ENCODE measurements around the gene ZRANB3.

ZRANB3 gene

DNA sequence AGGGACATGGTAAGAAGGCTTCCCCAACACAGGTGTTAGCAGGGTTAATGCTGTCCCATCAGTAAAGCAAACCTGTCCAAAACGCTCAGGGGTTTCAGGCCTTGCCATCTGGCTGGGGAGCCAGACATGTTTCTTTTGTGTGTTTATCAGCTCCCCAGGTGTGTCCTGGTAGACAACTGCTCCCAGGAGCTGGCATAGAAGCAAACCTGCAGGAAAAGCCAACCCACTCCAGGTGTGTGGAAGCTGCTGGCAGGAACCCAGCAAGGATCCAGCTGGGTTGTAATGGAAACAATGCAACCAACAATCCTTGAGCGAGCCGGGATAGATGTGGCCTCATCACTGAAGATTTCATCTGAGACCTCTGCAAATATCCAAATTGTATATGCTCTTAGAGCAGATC is 355.8 kb downstream of the ZRANB3 start:
- DNase-seq (ENCODE audit: low read depth in 2 of 2), result no peak

DNA sequence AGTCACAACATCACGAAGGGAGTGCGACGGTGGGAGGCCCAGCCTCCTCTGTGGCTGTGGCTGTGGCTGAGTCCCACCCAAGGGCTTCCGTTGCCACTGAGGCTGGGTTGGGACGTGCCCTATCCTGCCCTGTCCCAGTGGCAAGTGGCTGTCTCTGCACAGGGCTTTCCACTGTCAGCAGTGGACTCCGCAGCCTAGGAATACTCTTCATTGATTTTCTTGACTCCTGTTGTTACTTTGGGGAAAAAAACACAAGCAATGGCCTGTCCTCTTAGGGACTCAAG is 356.3 kb downstream of the ZRANB3 start:
- DNase-seq (ENCODE audit: low read depth in 2 of 2), result no peak

DNA sequence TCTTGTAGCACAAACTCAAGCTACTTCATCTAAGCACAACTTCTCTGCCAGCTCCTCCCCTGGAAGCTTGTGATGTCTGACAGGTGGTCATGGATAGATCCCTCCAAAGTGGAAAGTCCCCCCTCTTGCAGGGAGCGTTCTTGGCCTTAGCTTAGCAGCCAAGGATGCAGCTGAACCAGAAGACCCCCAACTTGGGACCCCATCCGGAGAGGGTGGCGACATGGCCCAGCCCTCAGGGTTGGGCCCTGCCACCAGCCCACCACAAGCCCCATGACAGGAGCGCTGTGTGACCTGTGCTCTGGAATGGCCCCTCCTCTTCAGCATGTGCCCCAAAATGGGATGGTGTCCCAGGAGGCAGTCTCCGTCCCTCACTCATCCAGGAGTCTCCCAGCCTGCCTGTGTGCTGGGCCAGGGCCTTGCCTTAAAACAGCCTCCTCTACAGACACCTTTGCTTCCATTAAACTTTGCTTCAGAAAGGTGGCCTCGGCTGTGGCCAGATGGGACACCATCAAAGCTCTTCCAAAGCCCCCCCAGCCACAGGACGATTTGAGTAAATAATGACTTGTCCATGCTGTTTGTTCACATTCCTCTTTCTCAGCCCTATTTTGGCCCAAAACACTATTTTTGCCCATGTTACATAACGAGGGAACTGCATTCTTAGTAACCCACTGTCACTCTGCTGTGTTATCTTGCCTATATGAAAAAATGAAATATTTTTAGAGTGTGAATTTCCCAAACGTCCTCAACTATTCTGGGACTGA is 356.8 kb downstream of the ZRANB3 start:
- DNase-seq (ENCODE audit: low read depth in 2 of 2), result no peak

DNA sequence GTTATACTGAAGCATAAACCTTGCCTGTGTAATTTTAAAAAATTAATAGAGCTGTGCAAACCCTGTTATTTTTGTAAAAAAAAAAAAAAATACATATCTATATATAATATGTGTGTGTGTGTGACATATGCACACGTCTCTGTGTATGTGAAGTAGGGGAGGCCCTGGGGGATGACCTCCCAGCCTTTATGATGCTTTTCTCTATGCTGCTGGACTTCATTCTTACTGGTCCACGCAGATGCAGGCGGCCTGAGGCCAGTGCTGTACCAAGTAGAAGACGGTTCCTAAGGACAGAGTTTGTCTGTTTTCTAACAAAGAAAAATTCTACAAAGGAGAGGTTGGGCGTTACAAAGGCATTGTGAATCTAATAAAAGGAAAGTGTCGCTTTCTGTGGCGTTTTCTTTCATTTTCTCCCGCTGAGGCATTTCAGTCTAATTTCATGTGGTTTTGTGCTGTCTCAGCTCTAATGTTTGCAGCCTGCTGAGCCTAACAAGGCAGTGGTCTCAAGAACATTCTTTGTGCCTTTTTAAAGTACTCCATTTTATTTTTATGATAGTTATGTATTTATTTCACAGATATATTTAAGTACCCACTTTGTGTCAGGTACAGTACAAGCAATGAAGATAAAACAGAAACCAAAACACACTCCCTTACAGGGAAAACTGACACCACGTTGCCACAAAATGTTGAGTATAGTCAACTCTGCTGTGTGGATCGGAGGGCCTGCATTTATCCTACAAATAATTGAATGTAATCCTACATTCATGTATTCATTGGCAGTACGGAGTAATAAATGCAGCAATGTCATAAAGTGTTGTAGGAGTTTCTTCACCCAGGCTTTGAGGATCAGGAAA is 360.9 kb downstream of the ZRANB3 start:
- no peak for DNase-seq (ENCODE audit: low read depth in 2 of 2)

DNA sequence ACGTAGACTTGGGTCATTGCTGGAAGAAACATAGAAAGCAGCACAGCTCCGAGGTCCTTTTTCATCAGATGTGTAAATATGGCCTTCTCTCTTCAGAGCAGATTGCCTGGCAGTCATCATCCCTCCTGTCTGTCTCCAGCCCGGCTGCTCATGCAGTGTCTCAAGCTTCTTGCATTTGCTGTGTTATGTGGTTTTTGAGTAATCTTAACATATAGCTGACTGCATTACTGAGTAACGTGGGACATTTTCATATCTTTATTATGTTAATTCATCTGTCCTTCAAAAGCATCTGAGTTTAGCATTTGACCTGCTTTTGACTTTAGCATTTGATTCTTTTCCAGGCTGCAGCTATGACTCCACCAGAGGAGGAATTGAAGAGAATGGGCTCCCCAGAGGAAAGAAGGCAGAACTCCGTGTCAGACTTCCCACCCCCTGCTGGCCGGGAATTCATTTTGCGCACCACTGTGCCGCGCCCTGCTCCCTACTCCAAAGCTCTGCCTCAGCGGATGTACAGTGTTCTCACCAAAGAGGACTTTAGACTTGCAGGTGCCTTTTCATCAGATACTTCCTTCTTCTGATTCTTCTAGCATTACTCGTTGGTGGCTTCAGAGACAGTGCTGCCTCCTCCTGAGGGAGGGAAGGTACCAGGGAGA is 362.7 kb downstream of the ZRANB3 start:
- DNase-seq (ENCODE audit: low read depth in 2 of 2), result no peak

DNA sequence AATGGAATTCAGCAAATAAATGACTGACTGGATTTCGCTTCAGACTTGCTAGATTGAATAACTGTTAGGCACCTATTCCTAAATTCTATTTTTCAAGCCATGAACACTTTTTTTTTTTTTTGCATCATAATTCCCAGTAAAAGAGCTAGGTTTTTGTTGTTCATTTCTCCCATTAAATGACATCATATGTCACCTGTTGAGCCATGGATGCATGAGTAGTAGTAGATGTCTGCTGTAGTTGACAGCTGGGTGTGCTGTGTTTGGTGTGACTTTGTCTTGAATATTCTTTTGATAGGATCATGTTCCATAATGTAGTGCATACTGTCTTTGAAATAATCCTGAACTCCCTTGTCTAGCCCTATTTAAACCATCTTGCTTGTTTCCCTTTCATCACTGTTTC is 363.7 kb downstream of the ZRANB3 start:
- DNase-seq (ENCODE audit: low read depth in 2 of 2), result no peak

DNA sequence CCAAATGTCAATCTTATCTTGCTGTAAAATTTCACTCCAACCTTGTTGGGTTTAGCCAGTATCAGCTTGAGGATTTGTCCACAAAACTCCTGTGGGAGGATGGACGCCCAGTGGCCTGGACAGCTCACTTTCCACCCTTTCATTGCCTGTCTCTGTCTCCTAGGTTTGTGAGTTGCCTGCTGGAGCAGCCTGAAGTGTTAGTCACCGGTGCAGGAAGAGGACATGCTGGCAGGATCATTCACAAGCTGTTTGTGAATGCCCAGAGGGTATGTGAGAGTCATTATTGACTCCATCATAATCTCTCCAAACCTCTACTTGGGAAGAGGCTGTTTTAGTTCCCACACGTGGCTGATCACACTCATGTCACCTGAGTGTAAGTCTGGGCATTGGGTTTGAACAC is 366.6 kb downstream of the ZRANB3 start:
- DNase-seq (ENCODE audit: low read depth in 2 of 2), result no peak

DNA sequence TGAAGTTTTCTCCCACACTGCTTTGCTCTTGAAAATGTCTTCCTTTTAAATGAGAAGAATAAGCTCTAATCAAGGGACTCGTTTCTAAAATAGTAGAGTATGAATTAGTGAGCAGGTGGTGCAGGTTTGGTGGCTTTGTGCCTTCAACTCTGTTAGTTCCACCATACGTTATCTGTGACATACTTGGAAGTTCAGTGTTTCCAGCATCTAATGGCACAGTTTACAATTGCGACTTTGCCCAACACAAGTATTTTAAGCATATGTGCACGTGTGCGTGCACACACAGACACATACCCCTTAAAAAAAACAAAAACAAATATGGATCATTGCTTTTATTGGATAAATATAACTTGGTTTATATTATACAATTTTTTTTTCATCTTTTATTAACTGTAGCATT is 367.1 kb downstream of the ZRANB3 start:
- no peak for DNase-seq (ENCODE audit: low read depth in 2 of 2)

DNA sequence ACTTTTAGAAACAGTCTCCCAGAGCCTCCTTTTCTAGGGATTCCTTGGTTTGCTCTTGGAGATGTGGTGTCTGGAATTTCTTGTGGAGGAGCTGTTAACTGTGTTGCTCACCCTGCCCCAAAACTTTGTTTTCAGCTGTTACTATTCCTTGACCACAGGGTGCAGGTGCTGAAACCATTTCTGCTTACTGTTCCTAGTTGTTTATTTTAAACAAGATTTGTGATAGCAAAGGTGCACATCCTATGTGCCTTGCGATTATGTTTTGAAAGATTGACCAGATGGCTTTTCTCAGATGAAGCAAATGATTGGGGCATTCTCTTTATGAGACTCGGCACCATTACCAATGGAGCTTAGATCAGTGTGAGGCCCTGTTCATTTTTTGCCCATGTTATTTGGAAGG is 367.7 kb downstream of the ZRANB3 start:
- DNase-seq (ENCODE audit: low read depth in 2 of 2), result no peak

DNA sequence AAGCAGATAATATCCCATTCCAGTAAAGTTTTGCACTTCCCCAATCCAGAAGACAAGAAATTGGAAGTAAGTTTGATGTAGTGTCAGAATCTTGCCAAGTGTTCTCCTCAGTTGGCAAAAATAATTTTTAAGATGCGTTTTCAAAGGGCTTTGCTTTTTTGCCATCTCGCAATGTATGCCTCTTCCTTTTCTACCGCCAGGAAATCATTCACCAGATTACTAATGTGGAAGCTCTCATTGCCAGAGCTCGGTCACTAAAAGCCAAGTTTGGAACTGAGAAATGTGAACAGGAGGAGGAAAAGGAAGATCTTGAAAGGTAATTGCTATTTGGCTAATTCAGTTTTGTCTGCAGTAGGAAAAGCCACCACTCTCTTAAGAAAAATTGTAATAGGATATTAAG is 368.2 kb downstream of the ZRANB3 start:
- DNase-seq (ENCODE audit: low read depth in 2 of 2), result no peak

DNA sequence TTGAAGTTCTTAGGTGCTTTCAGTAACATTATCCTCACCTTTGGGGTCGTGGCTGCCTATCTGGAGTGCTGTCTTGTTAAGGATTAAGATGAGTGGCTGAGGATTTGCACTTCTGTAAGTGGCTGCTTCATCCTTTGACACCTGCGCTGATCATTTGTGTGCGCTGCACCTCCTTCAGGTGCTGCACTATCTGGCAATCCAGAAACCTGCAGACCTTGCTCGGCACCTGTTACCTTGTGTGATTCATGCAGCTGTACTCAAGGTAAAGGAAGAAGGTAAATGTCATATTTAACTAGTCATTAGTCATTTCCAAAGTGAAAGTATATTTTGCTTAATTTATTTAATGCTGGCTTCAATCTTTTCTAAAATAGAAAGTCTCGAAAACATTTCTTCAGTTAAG is 368.6 kb downstream of the ZRANB3 start:
- DNase-seq (ENCODE audit: low read depth in 2 of 2), result no peak

DNA sequence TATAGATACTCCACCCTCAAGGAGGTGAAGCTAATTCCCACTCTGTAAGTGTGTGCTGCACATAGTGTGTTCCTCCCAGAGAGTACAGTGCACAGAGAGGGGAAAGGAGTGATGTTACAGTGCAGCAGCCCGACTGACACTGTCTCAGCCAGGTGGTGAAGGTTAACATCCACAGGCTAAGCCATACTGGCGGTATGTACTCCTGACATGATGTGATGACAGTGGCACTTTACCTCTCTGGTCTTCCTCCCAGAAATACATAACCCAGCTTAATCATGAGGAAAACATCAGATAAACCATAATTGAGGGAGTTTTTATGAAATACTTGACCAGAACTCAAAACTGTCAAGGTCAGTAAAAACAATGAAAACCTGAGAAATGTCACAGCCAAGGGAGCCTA is 371.8 kb downstream of the ZRANB3 start:
- no peak for DNase-seq (ENCODE audit: low read depth in 2 of 2)

DNA sequence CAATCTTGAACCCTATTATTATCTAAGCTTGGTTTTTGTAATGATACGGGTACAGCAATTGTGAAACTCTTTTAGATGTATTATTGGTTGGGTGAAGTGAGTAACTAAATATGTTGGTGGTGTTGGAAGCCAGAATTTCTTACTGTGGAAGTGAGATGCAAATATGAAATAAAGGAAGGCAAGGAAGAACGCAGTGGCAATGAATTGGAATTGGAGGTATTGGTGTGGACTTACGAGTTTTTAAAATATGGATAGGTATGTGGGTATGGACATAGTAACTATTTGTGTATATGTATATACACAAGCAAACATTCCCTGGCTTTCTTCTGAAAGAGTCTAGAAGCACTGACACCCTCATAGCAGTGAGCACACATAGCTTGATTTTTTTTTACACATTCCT is 373.2 kb downstream of the ZRANB3 start:
- no peak for DNase-seq (ENCODE audit: low read depth in 2 of 2)

DNA sequence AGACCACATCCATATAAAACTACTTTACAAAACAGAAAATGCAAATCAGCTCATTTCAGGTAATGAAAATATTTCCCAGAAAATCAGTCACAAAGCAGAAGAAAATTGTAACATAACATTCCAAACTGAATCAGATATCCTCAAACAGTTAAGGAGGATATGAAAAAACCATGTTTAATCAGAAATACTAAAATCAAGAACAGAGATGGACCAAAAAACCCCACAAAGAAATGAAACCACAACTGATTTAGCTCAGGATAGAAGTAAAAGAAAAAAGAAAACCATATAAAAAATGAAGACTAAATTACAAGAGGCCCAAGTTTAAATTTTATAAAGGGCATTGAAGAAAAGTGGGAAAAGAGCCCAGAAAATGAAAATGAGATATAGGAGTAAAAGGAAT is 376.1 kb downstream of the ZRANB3 start:
- no peak for DNase-seq (ENCODE audit: low read depth in 2 of 2)

DNA sequence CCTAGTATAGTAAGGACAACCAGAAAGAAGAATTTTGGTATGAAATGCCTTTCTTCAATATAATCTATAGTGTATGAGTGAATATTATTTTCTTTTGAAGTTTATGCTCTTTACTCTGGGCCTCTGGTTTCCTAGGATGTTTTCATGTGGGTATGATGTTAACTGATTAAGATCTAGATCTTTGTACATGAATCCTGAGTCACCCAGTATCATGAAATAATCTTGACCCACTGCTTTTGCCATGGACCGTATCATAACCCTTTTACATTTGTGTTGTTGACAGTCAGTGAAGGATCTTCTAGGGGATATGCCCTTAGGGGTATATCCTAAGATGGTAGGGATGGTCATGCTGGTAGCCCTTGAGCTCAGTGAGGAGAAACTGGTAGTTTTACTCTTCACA is 378.7 kb downstream of the ZRANB3 start:
- DNase-seq (ENCODE audit: low read depth in 2 of 2), result no peak

DNA sequence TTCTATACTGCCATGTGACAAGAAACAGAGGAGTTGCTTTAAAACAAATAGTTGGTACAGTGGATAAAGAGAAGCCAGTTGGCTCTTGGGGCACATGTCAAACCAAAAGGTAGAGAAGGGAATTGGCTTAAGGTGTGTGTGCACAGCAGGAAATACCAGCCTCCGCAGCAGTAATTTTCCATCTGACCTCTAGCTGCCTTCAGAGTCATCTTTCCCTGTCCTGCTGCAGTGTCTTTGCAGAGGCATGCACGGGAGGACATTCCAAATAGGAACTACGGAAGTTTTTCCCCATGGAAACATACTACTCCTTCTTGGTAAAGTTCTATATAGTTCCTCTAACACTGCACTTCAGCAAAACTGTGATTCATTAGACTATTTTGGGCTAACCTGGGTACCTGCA is 379.4 kb downstream of the ZRANB3 start:
- DNase-seq (ENCODE audit: low read depth in 2 of 2), result no peak

DNA sequence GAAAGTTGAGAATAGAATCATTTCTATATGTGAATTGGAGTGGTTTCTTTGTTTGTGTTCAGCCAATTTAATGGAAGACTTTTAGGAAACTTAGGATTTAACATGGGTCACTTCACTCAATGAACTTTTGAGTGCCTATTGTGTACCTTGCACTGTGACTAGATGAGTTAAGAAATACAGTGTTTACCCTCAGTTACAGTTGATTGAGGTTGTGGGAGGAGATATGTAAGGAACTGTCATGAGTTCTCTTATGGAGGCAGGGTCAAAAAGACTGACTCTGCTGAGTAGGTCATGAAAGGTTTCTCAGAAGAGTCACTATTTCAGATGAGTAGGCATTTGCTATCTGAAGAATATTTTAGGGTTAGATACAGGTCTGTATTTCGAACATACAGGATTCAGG is 380.3 kb downstream of the ZRANB3 start:
- no peak for DNase-seq (ENCODE audit: low read depth in 2 of 2)

DNA sequence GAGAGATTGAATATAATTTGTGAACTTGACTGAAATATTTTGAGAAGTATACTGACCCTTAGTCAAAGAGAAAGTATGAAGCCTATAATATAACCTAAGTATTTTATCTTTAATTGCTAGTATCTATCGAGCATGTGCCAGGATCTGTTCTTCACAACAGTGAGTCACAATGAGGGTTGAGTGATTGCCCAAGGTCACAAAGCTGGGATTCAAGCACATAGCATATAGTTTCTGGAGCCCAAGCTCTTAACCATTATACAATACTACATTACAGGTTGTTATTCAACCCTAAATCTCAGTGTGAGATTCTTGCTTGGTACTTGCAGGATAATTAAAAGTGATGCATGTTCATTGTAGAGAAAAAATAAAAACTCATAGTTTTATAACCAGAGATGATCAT is 381.8 kb downstream of the ZRANB3 start:
- DNase-seq (ENCODE audit: low read depth in 2 of 2), result no peak

DNA sequence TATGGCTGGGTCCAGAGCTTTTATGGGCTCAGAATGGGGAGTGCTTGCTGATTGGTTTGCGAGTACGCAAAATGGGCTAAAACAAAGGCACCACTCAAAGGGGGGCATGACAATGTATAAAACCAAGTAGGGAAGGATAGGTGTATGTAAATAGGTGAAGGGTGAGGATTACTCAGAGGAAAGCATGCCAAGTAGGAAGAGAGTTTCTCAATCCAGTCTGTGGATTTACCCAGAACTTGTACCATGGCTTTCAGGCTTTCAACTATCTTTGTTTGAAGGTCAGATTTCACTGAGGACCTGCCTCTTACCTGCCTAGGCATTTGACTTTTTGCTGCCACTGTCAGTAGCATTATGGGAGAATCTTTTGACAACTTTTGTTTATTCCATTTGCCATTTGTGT is 386.7 kb downstream of the ZRANB3 start:
- DNase-seq (ENCODE audit: low read depth in 2 of 2), result no peak

DNA sequence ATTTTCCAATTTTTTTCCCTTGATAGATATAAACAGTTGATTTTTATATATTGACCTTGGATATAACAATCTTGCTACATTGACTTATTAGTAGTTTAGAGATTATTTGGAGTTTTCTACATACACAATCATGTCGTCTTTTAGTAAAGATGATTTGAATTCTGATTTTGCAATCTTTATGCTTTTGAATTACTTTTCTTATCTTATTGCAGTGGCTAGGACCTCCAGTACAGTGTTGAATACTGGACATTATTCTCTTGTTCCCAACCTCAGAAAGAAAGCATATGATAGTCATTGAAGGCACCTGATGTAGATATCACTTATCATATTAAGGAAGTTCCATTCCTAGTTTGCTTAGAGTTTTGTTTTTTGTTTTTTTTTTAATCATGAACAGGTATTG is 388.7 kb downstream of the ZRANB3 start:
- DNase-seq (ENCODE audit: low read depth in 2 of 2), result no peak

DNA sequence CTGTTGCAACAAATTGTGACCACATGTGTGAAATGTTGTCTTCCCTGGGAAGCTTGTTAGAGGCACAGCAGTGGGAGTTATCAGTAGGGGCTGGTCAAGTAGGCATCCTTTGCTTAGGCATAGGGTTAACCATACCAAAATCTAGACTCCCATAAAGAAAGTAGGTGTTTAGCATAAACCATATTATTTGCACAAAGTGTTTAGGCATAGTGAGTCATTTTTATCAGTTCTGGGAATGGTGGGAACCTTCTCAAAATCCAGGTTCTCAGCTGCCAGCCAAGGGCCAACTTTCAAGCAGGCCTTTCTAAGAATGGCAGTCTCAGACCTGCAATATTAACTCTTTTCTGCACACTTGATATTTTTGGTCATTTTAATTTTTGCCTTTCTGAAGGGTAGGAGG is 390.4 kb downstream of the ZRANB3 start:
- no peak for DNase-seq (ENCODE audit: low read depth in 2 of 2)

DNA sequence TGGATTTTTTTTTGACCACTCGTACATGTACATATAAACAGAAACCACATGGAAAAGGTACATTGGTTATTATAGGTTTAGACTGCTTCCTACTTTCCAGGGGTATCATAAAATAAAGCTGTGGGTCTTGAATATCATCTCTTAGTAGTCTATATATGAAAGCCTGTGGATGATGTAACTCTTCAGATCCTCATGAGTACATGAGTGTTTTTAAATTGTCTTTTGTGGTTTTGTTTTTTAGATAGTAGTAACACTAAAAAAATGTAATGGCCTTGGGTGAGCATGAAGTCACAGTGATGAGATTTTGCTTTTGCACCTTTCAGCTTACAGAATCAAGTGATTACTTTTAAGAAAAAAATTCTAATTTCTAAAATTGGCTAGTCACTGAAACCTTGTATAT is 398.7 kb downstream of the ZRANB3 start:
- DNase-seq (ENCODE audit: low read depth in 2 of 2), result no peak

DNA sequence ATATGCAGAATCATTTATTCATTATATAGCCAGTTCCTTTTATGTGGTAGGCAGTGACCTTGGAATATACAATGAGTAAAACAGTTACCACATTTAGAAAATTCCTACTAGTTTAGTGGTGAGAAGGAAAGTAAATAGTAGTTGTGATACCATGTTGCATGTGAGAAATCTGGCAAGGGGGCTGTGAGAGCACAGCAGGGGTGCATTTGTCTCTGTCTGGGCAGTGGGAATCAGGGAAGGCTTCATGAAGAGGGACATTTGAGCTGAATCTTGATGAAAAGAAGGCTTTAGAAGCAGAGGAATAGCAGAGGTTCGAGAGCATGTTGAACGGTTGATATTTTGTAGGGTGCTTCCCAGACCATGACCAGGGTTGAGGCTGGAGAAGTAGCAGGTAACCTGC is 400.3 kb downstream of the ZRANB3 start:
- DNase-seq (ENCODE audit: low read depth in 2 of 2), result no peak
